HG03045 (cell line): ENCODE results near the gene LDB2.

Experiments
- ATAC-seq: cut with Tn5 transposase; IDR thresholded peaks from one replicate; pipeline ENCODE4 v1.9.1; 2021; ENCODE audit warnings: mild to moderate bottlenecking, moderate library complexity; ENCODE audit not compliant: unreplicated experiment

The LDB2 gene

GRCh38 chr4:16728111-16728510 is 170.3 kb downstream of the LDB2 start:
- ATAC-seq, result no peak

GRCh38 chr4:16727218-16727617 is 171.2 kb downstream of the LDB2 start:
- ATAC-seq, result no peak

GRCh38 chr4:16726368-16727050 is 171.9 kb downstream of the LDB2 start:
- no peak for ATAC-seq

- no peak for ATAC-seq
These were observed 173.2 kb downstream of the LDB2 start for GRCh38 chr4:16725252-16725651.

GRCh38 chr4:16722416-16722815 is 176.0 kb downstream of the LDB2 start:
- no peak for ATAC-seq

GRCh38 chr4:16721613-16722291 is 176.7 kb downstream of the LDB2 start:
- ATAC-seq, result no peak

GRCh38 chr4:16720761-16721160 is 177.7 kb downstream of the LDB2 start:
- ATAC-seq, result no peak

- no peak for ATAC-seq
These were observed 181.0 kb downstream of the LDB2 start for GRCh38 chr4:16717266-16717970.

GRCh38 chr4:16715482-16715881 is 183.0 kb downstream of the LDB2 start:
- no peak for ATAC-seq

- ATAC-seq, result no peak
These were observed 184.3 kb downstream of the LDB2 start for GRCh38 chr4:16714191-16714590.

GRCh38 chr4:16713696-16714095 is 184.7 kb downstream of the LDB2 start:
- ATAC-seq, result no peak

- no peak for ATAC-seq
These were observed 185.2 kb downstream of the LDB2 start for GRCh38 chr4:16713271-16713670.

- no peak for ATAC-seq
These were observed 188.2 kb downstream of the LDB2 start for GRCh38 chr4:16710198-16710597.

- ATAC-seq, result no peak
These were observed 190.6 kb downstream of the LDB2 start for GRCh38 chr4:16707874-16708273.

- ATAC-seq, result no peak
These were observed 192.2 kb downstream of the LDB2 start for GRCh38 chr4:16706251-16706650.

- ATAC-seq, result no peak
These were observed 193.1 kb downstream of the LDB2 start for GRCh38 chr4:16705341-16705740.

- no peak for ATAC-seq
These were observed 194.0 kb downstream of the LDB2 start for GRCh38 chr4:16704489-16704888.

GRCh38 chr4:16695896-16696295 is 202.5 kb downstream of the LDB2 start:
- no peak for ATAC-seq

GRCh38 chr4:16694884-16695276 is 203.6 kb downstream of the LDB2 start:
- no peak for ATAC-seq

- ATAC-seq, result no peak
These were observed 204.1 kb downstream of the LDB2 start for GRCh38 chr4:16694173-16694883.

- ATAC-seq, result no peak
These were observed 204.8 kb downstream of the LDB2 start for GRCh38 chr4:16693641-16694040.
